Adrenal gland (tissue), 12 donors: ENCODE measurements around the gene LAMB1. TPM values are rescaled to one million over a fixed set of nuclear protein-coding genes. Genes with fewer than 3 reads are reported as not detected.

Experiments used
- DNase-seq, 7 donors: peaks; one replicate each; pipeline ENCODE4 v3.0.0-alpha.2; 2019 to 2020
- H3K27ac ChIP-seq, 5 donors: fragments of 200-600 bp; sonication (generic) in 4 of 5; 1 replicate in 3 of 5; 2 replicates in 2 of 5; pipeline versions ENCODE4 v1.5.1 to v1.8.0; 2016 to 2020; ENCODE audit warnings: mild to moderate bottlenecking in 1 of 5
- H3K27me3 ChIP-seq: fragments of 200-600 bp; 2 replicates; pipeline ENCODE4 v1.8.0; 2021
- H3K36me3 ChIP-seq, 2 donors: fragments of 200-600 bp; replicated peaks in 1 of 2; 1 replicate in 1 of 2; 2 replicates in 1 of 2; pipeline versions ENCODE4 v1.5.1 to v1.8.0; 2018 to 2022
- H3K4me1 ChIP-seq, 2 donors: fragments of 200-600 bp; replicated peaks in 1 of 2; 1 replicate in 1 of 2; 2 replicates in 1 of 2; pipeline versions ENCODE4 v1.5.1 to v1.8.0; 2018 to 2021
- H3K4me3 ChIP-seq, 4 donors: fragments of 200-600 bp; sonication (generic) in 3 of 4; one replicate each; pipeline ENCODE4 v1.5.1; 2016 to 2018
- H3K9me3 ChIP-seq, 3 donors: fragments of 200-600 bp; sonication (generic) in 1 of 3; replicated peaks in 1 of 3; 1 replicate in 2 of 3; 2 replicates in 1 of 3; pipeline versions ENCODE4 v1.5.1 to v1.8.0; 2016 to 2021
- CTCF ChIP-seq, 6 experiments: fragments of 450-650 bp in 4 of 6; fragments of 200-600 bp in 2 of 6; sonication (generic) in 1 of 6; IDR thresholded peaks; 1 replicate in 5 of 6; 2 replicates in 1 of 6; pipeline versions ENCODE4 v1.5.1 to v1.8.0; 2016 to 2021; ENCODE audit warnings: antibody characterized with exemption in 6 of 6, mild to moderate bottlenecking in 2 of 6, moderate library complexity in 1 of 6
- POLR2A ChIP-seq, 2 donors: fragments of 450-650 bp; IDR thresholded peaks; one replicate each; pipeline ENCODE4 v1.6.1; 2017; ENCODE audit warnings: antibody characterized with exemption in 2 of 2, mild to moderate bottlenecking in 2 of 2, moderate library complexity in 1 of 2
- WGBS, 4 donors: extraction: QIAGEN DNeasy Blood & Tissue Kit in 2 of 4; methylation state at CpG; one replicate each; pipeline versions ENCODE4 v1.1.5 to v1.1.7; 2013 to 2017; 5-methylcytosine and 5-hydroxymethylcytosine counted together
- intact Hi-C, 2 donors: fragments of 100-400 bp; cut with DNase I; formaldehyde crosslinking; loops; one replicate each; pipeline versions ENCODE4 v1.14.1 to v1.15.0; 2022 to 2023
- polyA plus RNA-seq, 3 donors: library from polyadenylated mRNA; stranded (reverse); fragments of 200-250 nt in 2 of 3; fragments of 350-450 nt in 1 of 3; fragmentation: Illumina TruSeq in 1 of 3; extraction: RNeasy Lipid Tissue Mini Kit (QIAGEN cat#74804) in 1 of 3; gene quantifications; one replicate each; pipeline ENCODE4 v1.2.3, GENCODE V29; 2013 to 2014
- total RNA-seq, 9 donors: library from RNA; depleted of rRNA in 4 of 9; stranded (reverse); fragments of >200 nt in 4 of 9; fragments of 120-200 nt in 1 of 9; fragmentation: NEBNext Ultra II Directional in 1 of 9; extraction: Animal tissue kit (Norgen Biotek cat#: 25700) in 1 of 9; gene quantifications; one replicate each; pipeline versions ENCODE4 v1.1.0 to v1.2.4, GENCODE V29; 2013 to 2023
- donor health status: healthy with polysubstance abuse.
- donor health status: Bipolar disorder and iron deficiency.
- donor health status: DM: yes; HTN: yes; CAD: no.
- donor health status: DM: no; HTN: no; CAD: no.
- donor health status: DM: no; HTN: no; CAD: no.
- donor health status: DM: yes; HTN: yes; CAD: no.

Gene LAMB1
- total and polyA plus RNA-seq, 12 donors = 48.6 to 164 (median 90.2) TPM

- H3K4me3 ChIP-seq = no peak overlapping the region
- WGBS, 4 donors = 80 to 88% (median 82%) methylated on average over 4 of the region's 4 CpGs
Observed at GRCh38 chr7:107999779-108000560, 3.0 kb downstream of the LAMB1 start.

GRCh38 chr7:107998660-107999480 is 4.1 kb downstream of the LAMB1 start:
- H3K36me3 ChIP-seq = peaks cover 0 to 1% of the 10 kb centered on the region in 2 donors
- no peaks in the 10 kb centered on the region for H3K9me3 ChIP-seq
- intact Hi-C loops = loop anchor here in 1 of 2 donors (10.0 kb wide), 1 partner anchor 146 kb away; no protein-coding TSS in a partner anchor
- H3K27me3 ChIP-seq = peaks cover 8% of the 10 kb centered on the region
- WGBS, 4 donors = 77 to 93% (median 85%) methylated on average over 3 of the region's 3 CpGs
- TF ChIP-seq POLR2A (IDR thresholded peaks at IDR 0.05) (no peak), CTCF (IDR thresholded peaks at IDR 0.05) (no peak)
- H3K4me3 ChIP-seq = no peak overlapping the region
- peaks cover 6 to 33% of the 10 kb centered on the region in 2 donors for H3K4me1 ChIP-seq
- H3K27ac ChIP-seq = no peak overlapping the region
- DNase-seq = no peak

More at GRCh38 chr7:107999779-108000560, 3.0 kb downstream of the LAMB1 start:
- Histone ChIP-seq H3K27me3 (peaks cover 8% of the 10 kb centered on the region), H3K9me3 (no peaks in the 10 kb centered on the region), H3K4me1 (peaks cover 6 to 33% of the 10 kb centered on the region in 2 donors), H3K36me3 (no peaks in the 10 kb centered on the region), H3K27ac (peak overlapping the region in 1 of 5 donors; percentile 72)
- no peak for DNase-seq
- intact Hi-C loops = loop anchor here in 1 of 2 donors (10.0 kb wide), 2 partner anchors 105 to 145 kb away; partner anchors contain the start of gene DLD
- no peak for TF ChIP-seq CTCF (IDR thresholded peaks at IDR 0.05)
- no peak for TF ChIP-seq POLR2A (IDR thresholded peaks at IDR 0.05)

DNA sequence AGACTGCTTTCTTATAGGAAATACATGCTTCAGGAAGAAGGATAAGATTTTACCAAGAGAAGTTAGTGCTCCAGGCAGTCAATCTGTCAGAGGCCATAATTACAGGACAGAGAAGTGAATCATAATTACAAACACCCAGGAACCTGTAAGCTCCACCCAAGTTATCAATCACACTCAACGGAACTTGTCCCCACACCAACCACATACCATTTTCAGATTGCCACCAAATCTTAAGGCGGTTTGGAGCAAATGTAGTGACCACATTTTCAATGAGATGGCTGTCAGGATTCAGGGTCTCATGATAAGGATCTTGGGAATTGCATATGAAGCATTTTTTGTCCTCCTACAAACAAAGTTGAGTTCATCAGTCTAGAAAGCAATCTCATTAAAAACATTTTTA is 4.8 kb downstream of the LAMB1 start:
- H3K4me3 ChIP-seq = no peak overlapping the region
- no peak for DNase-seq
- peaks cover 2% of the 10 kb centered on the region for H3K27me3 ChIP-seq
- TF ChIP-seq CTCF (IDR thresholded peaks at IDR 0.05) = no peak
- TF ChIP-seq POLR2A (IDR thresholded peaks at IDR 0.05) = no peak
- intact Hi-C loops = loop anchor here in 1 of 2 donors (10.0 kb wide), 1 partner anchor 147 kb away; no protein-coding TSS in a partner anchor
- H3K4me1 ChIP-seq = peaks cover 6 to 31% of the 10 kb centered on the region in 2 donors
- no peak overlapping the region for H3K27ac ChIP-seq
- WGBS, 4 donors = 73 to 86% (median 84%) methylated on average over 2 of the region's 2 CpGs
- H3K36me3 ChIP-seq = peaks cover 0 to 6% of the 10 kb centered on the region in 2 donors
- H3K9me3 ChIP-seq = no peaks in the 10 kb centered on the region
